ENCODE data around the gene PTX4. TPM values are rescaled to one million over a fixed set of nuclear protein-coding genes. Genes with fewer than 3 reads are reported as not detected.
"Not testable (repeated sequence)": the region's sequence is repeated elsewhere in the genome, so short reads cannot be mapped to it uniquely, and the experiment has no call there.

PTX4 gene
- total and polyA plus RNA-seq, 2 donors from 2014 or later: not detected

- H3K4me1 ChIP-seq (ENCODE audit: control insufficient read depth in 2 of 3, insufficient read depth in 2 of 3, low read depth in 1 of 3, low read length in 3 of 3): peaks cover 0 to 30% (median 0%) of the 10 kb centered on the region in 3 donors
- FAIRE-seq (no peak), DNase-seq (no peak)
- intact Hi-C loops (cut with DNase I): no loop called here
- TF ChIP-seq, protein P1, sequence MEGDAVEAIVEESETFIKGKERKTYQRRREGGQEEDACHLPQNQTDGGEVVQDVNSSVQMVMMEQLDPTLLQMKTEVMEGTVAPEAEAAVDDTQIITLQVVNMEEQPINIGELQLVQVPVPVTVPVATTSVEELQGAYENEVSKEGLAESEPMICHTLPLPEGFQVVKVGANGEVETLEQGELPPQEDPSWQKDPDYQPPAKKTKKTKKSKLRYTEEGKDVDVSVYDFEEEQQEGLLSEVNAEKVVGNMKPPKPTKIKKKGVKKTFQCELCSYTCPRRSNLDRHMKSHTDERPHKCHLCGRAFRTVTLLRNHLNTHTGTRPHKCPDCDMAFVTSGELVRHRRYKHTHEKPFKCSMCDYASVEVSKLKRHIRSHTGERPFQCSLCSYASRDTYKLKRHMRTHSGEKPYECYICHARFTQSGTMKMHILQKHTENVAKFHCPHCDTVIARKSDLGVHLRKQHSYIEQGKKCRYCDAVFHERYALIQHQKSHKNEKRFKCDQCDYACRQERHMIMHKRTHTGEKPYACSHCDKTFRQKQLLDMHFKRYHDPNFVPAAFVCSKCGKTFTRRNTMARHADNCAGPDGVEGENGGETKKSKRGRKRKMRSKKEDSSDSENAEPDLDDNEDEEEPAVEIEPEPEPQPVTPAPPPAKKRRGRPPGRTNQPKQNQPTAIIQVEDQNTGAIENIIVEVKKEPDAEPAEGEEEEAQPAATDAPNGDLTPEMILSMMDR (IDR thresholded peaks at IDR 0.05; ENCODE audit: borderline replicate concordance, extremely low read depth, insufficient read depth): no peak
- H3K36me3 ChIP-seq (ENCODE audit: control insufficient read depth in 2 of 3, insufficient read depth in 3 of 3, low read length in 3 of 3): no peaks in the 10 kb centered on the region
- H3K27me3 ChIP-seq (ENCODE audit: control insufficient read depth, insufficient read depth, low read length): no peaks in the 10 kb centered on the region
- no peak overlapping the region for H3K4me3 ChIP-seq (ENCODE audit: low read length in 3 of 3)
- H3K9me3 ChIP-seq (ENCODE audit: control insufficient read depth in 2 of 3, insufficient read depth in 1 of 3, low read length in 3 of 3): no peaks in the 10 kb centered on the region
- H3K9ac ChIP-seq (ENCODE audit: low read length in 3 of 3): no peak overlapping the region
- H3K27ac ChIP-seq (ENCODE audit: low read depth in 2 of 2, low read length in 2 of 2): peak overlapping the region in 1 of 2 donors; percentile 9
Measured at GRCh38 chr16:1471569-1472194, 17.1 kb downstream of the PTX4 start.

GRCh38 chr16:1470481-1471251 is 18.1 kb downstream of the PTX4 start:
- H3K9ac ChIP-seq (ENCODE audit: low read length in 3 of 3): no peak overlapping the region
- peaks cover 0 to 29% (median 0%) of the 10 kb centered on the region in 3 donors for H3K4me1 ChIP-seq (ENCODE audit: control insufficient read depth in 2 of 3, insufficient read depth in 2 of 3, low read depth in 1 of 3, low read length in 3 of 3)
- no peaks in the 10 kb centered on the region for H3K9me3 ChIP-seq (ENCODE audit: control insufficient read depth in 2 of 3, insufficient read depth in 1 of 3, low read length in 3 of 3)
- H3K4me3 ChIP-seq (ENCODE audit: low read length in 3 of 3): no peak overlapping the region
- intact Hi-C loops (cut with DNase I): no loop called here
- DNase-seq (no peak), FAIRE-seq (no peak)
- no peaks in the 10 kb centered on the region for H3K36me3 ChIP-seq (ENCODE audit: control insufficient read depth in 2 of 3, insufficient read depth in 3 of 3, low read length in 3 of 3)
- TF ChIP-seq, protein P1 (IDR thresholded peaks at IDR 0.05; ENCODE audit: borderline replicate concordance, extremely low read depth, insufficient read depth): no peak
- peak overlapping the region in 1 of 2 donors; percentile 25 for H3K27ac ChIP-seq (ENCODE audit: low read depth in 2 of 2, low read length in 2 of 2)
- no peaks in the 10 kb centered on the region for H3K27me3 ChIP-seq (ENCODE audit: control insufficient read depth, insufficient read depth, low read length)

DNA sequence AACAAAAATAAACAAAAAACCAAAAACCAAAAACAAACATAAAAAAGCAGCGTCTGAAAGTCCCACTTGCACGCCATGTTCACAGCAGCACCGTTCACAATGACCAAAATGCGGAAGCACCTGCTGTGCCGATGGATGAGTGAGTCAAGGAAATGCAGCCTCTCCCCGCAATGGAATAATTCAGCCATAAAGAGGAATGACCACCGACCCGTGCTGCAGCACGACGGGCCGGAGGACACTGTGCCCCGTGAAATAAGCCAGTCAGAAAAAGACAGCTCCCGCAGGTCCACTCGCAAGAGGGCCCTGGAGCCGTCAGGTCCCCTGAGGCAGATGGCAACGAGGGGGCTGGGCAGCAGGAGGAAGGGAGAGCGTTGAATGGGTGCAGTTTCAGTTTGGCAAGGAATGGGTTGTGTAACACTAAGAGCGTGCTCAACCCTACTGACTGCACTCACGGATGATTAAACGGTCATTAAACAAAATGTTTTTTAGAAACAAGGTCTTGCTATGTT is 19.0 kb downstream of the PTX4 start:
- Histone ChIP-seq H3K27ac (ENCODE audit: low read depth in 2 of 2, low read length in 2 of 2) (no peak overlapping the region), H3K4me3 (ENCODE audit: low read length in 3 of 3) (no peak overlapping the region), H3K36me3 (ENCODE audit: control insufficient read depth in 2 of 3, insufficient read depth in 3 of 3, low read length in 3 of 3) (no peaks in the 10 kb centered on the region), H3K9me3 (ENCODE audit: control insufficient read depth in 2 of 3, insufficient read depth in 1 of 3, low read length in 3 of 3) (no peaks in the 10 kb centered on the region), H3K9ac (ENCODE audit: low read length in 3 of 3) (no peak overlapping the region), H3K27me3 (ENCODE audit: control insufficient read depth, insufficient read depth, low read length) (no peaks in the 10 kb centered on the region), H3K4me1 (ENCODE audit: control insufficient read depth in 2 of 3, insufficient read depth in 2 of 3, low read depth in 1 of 3, low read length in 3 of 3) (peaks cover 0 to 26% (median 0%) of the 10 kb centered on the region in 3 donors)
- FAIRE-seq (no peak), DNase-seq (peak in 2 of 5 donors; percentile 10 to 41)
- intact Hi-C loops (cut with DNase I): no loop called here
- TF ChIP-seq, protein P1 (IDR thresholded peaks at IDR 0.05; ENCODE audit: borderline replicate concordance, extremely low read depth, insufficient read depth): no peak

- H3K4me1 ChIP-seq (ENCODE audit: control insufficient read depth in 2 of 3, insufficient read depth in 2 of 3, low read depth in 1 of 3, low read length in 3 of 3): peaks cover 0 to 23% (median 0%) of the 10 kb centered on the region in 3 donors
- H3K9ac ChIP-seq (ENCODE audit: low read length in 3 of 3); DNase-seq; FAIRE-seq; H3K36me3 ChIP-seq (ENCODE audit: control insufficient read depth in 2 of 3, insufficient read depth in 3 of 3, low read length in 3 of 3); H3K27ac ChIP-seq (ENCODE audit: low read depth in 2 of 2, low read length in 2 of 2); intact Hi-C loops (cut with DNase I); H3K27me3 ChIP-seq (ENCODE audit: control insufficient read depth, insufficient read depth, low read length); H3K9me3 ChIP-seq (ENCODE audit: control insufficient read depth in 2 of 3, insufficient read depth in 1 of 3, low read length in 3 of 3); H3K4me3 ChIP-seq (ENCODE audit: low read length in 3 of 3): not testable (repeated sequence)
Measured at GRCh38 chr16:1469141-1469540, 19.6 kb downstream of the PTX4 start.

All from kidney (tissue), 14 donors.